HUES48 (cell line): ENCODE results near the gene PLGRKT.
"Not testable (repeated sequence)": the region's sequence is repeated elsewhere in the genome, so short reads cannot be mapped to it uniquely, and the experiment has no call there.

Experiments used
- H3K27ac ChIP-seq: one replicate; pipeline ENCODE4 v1.7.0; 2013; ENCODE audit warnings: low read depth, low read length, inconsistent platforms
- H3K27me3 ChIP-seq: 2 replicates; pipeline ENCODE4 v1.6.1; 2013; ENCODE audit warnings: mild to moderate bottlenecking, low read length; ENCODE audit not compliant: control insufficient read depth, insufficient read depth
- H3K36me3 ChIP-seq: 2 replicates; pipeline ENCODE4 v1.6.1; 2013; ENCODE audit warnings: low read length; ENCODE audit not compliant: control insufficient read depth, insufficient read depth
- H3K4me1 ChIP-seq: 2 replicates; pipeline ENCODE4 v1.6.1; 2013; ENCODE audit warnings: mild to moderate bottlenecking, low read length; ENCODE audit not compliant: control insufficient read depth, insufficient read depth
- H3K4me3 ChIP-seq: 2 replicates; pipeline ENCODE4 v1.5.1; 2013; ENCODE audit warnings: mild to moderate bottlenecking, low read depth, low read length
- H3K9ac ChIP-seq: 2 replicates; pipeline ENCODE4 v1.6.1; 2013; ENCODE audit warnings: mild to moderate bottlenecking, low read depth, low read length, moderate library complexity
- H3K9me3 ChIP-seq: 2 replicates; pipeline ENCODE4 v1.6.1; 2013; ENCODE audit warnings: low read length; ENCODE audit not compliant: control insufficient read depth, insufficient read depth

The PLGRKT gene

GRCh38 chr9:5437254-5438216 lies at the start of gene PLGRKT:
TSS of gene PLGRKT (minus strand) at chr9:5437925. CDS start at chr9:5431977, 5,948 bp downstream.
- Histone ChIP-seq H3K9ac (peak within 1 kb of the TSS; percentile 86), H3K9me3 (peaks cover 5% of the 10 kb centered on the region), H3K36me3 (peaks cover 11% of the 10 kb centered on the region), H3K4me3 (peak within 1 kb of the TSS; percentile 85), H3K27me3 (no peaks in the 10 kb centered on the region), H3K27ac (peak within 1 kb of the TSS; percentile 85), H3K4me1 (peaks cover 10% of the 10 kb centered on the region)

GRCh38 chr9:5486988-5487387 lies 49.3 kb upstream of the PLGRKT start:
- H3K9me3 ChIP-seq = no peaks in the 10 kb centered on the region
- H3K4me1 ChIP-seq = peaks cover 17% of the 10 kb centered on the region
- H3K4me3 ChIP-seq = no peak overlapping the region

GRCh38 chr9:5485378-5486085 lies 47.8 kb upstream of the PLGRKT start:
- H3K9ac ChIP-seq = no peak overlapping the region
- no peaks in the 10 kb centered on the region for H3K36me3 ChIP-seq
- H3K4me3 ChIP-seq = no peak overlapping the region
- H3K9me3 ChIP-seq = no peaks in the 10 kb centered on the region
- peak overlapping the region; percentile 24 for H3K27ac ChIP-seq
- H3K4me1 ChIP-seq = peaks cover 17% of the 10 kb centered on the region
- no peaks in the 10 kb centered on the region for H3K27me3 ChIP-seq

More at GRCh38 chr9:5486988-5487387, 49.3 kb upstream of the PLGRKT start:
- Histone ChIP-seq H3K27ac (no peak overlapping the region), H3K27me3 (no peaks in the 10 kb centered on the region), H3K36me3 (no peaks in the 10 kb centered on the region), H3K9ac (no peak overlapping the region)

DNA sequence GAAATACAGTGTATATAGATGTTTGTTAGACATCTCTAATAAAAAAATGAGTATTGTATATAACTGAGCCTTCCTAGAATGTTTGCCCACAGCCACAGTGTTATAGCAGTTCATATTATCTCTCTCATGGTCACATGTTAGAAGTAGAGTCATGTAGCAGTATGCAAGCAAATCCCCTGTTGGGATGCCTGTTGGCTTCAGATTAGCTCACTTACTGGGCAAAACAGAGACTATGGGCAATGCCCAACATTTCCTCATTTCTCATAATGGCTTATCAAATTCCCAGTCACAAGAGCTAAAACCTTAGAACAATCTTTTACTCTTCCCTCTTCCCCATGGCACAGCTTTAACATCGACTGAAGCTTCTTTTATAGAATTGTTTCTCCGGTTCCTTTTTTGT lies 45.6 kb upstream of the PLGRKT start:
- Histone ChIP-seq H3K27ac (no peak overlapping the region), H3K9me3 (no peaks in the 10 kb centered on the region), H3K27me3 (no peaks in the 10 kb centered on the region), H3K4me1 (peaks cover 6% of the 10 kb centered on the region; the same call in 1 of the 2 replicates), H3K4me3 (no peak overlapping the region), H3K36me3 (no peaks in the 10 kb centered on the region), H3K9ac (no peak overlapping the region)

GRCh38 chr9:5482194-5482593 lies 44.5 kb upstream of the PLGRKT start:
- Histone ChIP-seq H3K4me1 (peaks cover 6% of the 10 kb centered on the region; the same call in 1 of the 2 replicates), H3K9ac (no peak overlapping the region), H3K9me3 (peaks cover 3% of the 10 kb centered on the region), H3K27ac (no peak overlapping the region), H3K27me3 (no peaks in the 10 kb centered on the region), H3K36me3 (no peaks in the 10 kb centered on the region), H3K4me3 (no peak overlapping the region)

DNA sequence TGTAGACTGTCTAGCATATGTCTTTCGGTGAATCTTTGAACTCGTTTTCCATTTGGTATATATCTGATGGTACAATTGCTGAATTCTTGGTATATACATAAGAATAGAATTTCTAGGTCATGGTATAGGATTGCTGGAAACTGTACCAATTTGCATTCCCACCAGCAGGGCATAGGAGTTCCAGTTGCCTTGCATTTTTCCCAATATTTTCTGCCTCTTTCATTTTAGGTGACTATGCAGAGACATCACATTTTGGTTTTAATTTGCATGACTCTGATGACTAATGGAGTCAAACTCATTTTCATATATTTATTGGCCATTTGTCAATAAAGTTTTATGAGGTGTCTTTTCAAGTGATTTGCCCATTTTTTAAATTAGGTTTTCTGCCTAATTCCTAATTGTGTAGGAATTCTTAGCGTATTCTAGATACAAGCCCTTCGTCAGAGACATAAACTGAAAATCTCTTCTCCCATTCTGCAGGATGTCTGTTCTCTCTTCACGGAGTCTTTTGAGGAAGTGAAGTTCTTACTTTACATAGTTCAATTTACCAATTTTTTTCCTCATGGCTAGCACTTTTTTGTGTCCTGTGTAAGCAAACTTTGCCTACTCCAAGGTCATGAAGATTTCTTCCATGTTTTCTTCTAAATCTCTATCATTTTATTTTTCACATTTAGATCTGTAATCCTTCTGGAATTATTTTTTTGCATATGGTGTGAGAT lies 43.8 kb upstream of the PLGRKT start:
- Histone ChIP-seq H3K9ac (no peak overlapping the region), H3K36me3 (no peaks in the 10 kb centered on the region), H3K9me3 (peaks cover 4% of the 10 kb centered on the region), H3K27me3 (no peaks in the 10 kb centered on the region), H3K4me1 (peaks cover 6% of the 10 kb centered on the region; the same call in 1 of the 2 replicates), H3K4me3 (no peak overlapping the region), H3K27ac (no peak overlapping the region)

DNA sequence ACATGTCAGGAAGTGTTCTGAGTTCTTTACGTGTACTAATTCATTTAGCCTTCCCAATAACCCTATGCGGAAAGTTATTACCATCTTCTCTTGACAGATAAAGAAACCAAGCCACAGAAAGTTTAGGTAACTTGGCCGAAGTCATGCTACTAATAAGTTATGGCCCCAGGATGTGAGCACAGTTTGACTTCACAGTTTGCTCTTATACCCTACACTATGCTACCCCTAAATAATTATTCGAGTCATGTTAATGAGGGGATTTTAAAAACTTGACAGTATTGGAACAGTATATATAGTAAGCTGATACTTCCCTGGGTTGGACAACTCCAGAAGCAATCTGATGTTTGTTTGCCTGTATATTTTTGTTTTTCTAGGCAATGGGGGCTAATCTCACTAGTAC lies 43.2 kb upstream of the PLGRKT start:
- Histone ChIP-seq H3K36me3 (no peaks in the 10 kb centered on the region), H3K27me3 (no peaks in the 10 kb centered on the region), H3K27ac (no peak overlapping the region), H3K9ac (no peak overlapping the region), H3K4me1 (peaks cover 2% of the 10 kb centered on the region; the same call in 1 of the 2 replicates), H3K9me3 (peaks cover 4% of the 10 kb centered on the region), H3K4me3 (no peak overlapping the region)

GRCh38 chr9:5479994-5480694 lies 42.4 kb upstream of the PLGRKT start:
- Histone ChIP-seq H3K27ac (no peak overlapping the region), H3K9ac (no peak overlapping the region), H3K36me3 (no peaks in the 10 kb centered on the region), H3K4me1 (no peaks in the 10 kb centered on the region), H3K9me3 (peaks cover 4% of the 10 kb centered on the region), H3K4me3 (no peak overlapping the region), H3K27me3 (no peaks in the 10 kb centered on the region)

GRCh38 chr9:5478206-5478605 lies 40.5 kb upstream of the PLGRKT start:
- Histone ChIP-seq H3K27me3 (no peaks in the 10 kb centered on the region), H3K4me3 (no peak overlapping the region), H3K9ac (no peak overlapping the region), H3K9me3 (peaks cover 4% of the 10 kb centered on the region), H3K27ac (no peak overlapping the region), H3K36me3 (no peaks in the 10 kb centered on the region), H3K4me1 (no peaks in the 10 kb centered on the region)

DNA sequence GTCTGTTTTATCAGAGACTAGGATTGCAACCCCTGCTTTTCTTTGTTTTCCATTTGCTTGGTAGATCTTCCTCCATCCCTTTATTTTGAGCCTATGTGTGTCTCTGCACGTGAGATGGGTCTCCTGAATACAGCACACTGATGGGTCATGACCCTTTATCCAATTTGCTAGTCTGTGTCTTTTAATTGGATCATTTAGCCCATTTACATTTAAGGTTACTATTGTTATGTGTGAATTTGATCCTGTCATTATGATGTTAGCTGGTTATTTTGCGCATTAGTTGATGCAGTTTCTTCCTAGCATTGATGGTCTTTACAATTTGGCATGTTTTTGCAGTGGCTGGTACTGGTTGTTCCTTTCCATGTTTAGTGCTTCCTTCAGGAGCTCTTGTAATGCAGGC lies 37.9 kb upstream of the PLGRKT start:
- not testable (repeated sequence) for H3K4me3 ChIP-seq, H3K4me1 ChIP-seq, H3K27me3 ChIP-seq, H3K27ac ChIP-seq, H3K9me3 ChIP-seq, H3K36me3 ChIP-seq, H3K9ac ChIP-seq
